Bronchial epithelial cell (primary cell): ENCODE measurements around the gene AKNAD1. TPM values are rescaled to one million over a fixed set of nuclear protein-coding genes. Genes with fewer than 3 reads are reported as not detected.

Experiments used
- DNase-seq: peaks from one replicate; pipeline ENCODE4 v3.0.0-alpha.2; 2010; ENCODE audit warnings: low read depth
- FAIRE-seq: peaks from 2 replicates; lab custom pipeline; 2011; peaks lifted over from hg19 to GRCh38; lab: Jason Lieb, UNC
- H3K27me3 ChIP-seq: 2 replicates; pipeline ENCODE4 v1.5.1; 2011; ENCODE audit warnings: low read length; ENCODE audit not compliant: control insufficient read depth, insufficient read depth
- H3K36me3 ChIP-seq: 2 replicates; pipeline ENCODE4 v1.5.1; 2011; ENCODE audit warnings: low read length; ENCODE audit not compliant: control insufficient read depth, insufficient read depth
- H3K4me3 ChIP-seq: 2 replicates; pipeline ENCODE4 v1.5.1; 2011; ENCODE audit warnings: mild to moderate bottlenecking, low read depth, low read length, control low read depth
- CTCF ChIP-seq: IDR thresholded peaks from 2 replicates; pipeline ENCODE4 v1.5.1; 2011; ENCODE audit warnings: mild to moderate bottlenecking, moderate library complexity, low read length, control low read depth, inconsistent platforms; ENCODE audit not compliant: insufficient read depth, severe bottlenecking
- total RNA-seq: library from RNA; depleted of rRNA; stranded (reverse); fragments of >200 nt; gene quantifications from 2 replicates; pipeline ENCODE4 v1.2.1, GENCODE V29; 2014

The AKNAD1 gene
- total RNA-seq, 1 donor from 2014 or later: not detected

- no peak for DNase-seq
- no peak for TF ChIP-seq CTCF
- no peaks in the 10 kb centered on the region for H3K27me3 ChIP-seq
- H3K4me3 ChIP-seq: no peak overlapping the region
- H3K36me3 ChIP-seq: no peaks in the 10 kb centered on the region
- no peak for FAIRE-seq
Observed at GRCh38 chr1:108851567-108851966, 5.3 kb downstream of the AKNAD1 start.

DNA sequence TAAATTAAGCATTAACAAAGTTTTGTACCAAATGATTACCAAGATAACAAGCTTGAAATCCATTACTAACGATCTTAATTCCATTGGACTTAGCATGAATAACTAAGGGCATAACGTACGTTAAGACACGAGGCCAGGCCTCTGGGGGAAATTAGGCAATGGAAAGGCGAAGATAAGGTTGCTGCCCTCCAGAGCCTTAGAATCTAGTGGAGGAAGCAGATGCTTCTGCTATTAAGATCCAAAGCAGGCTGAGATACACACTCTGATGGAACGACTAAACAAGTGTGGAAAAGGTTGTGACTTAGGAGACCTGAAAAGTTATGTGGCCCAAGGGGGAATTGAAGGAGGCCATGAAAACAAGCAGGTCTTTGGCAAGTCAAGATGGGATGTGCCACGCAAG is 6.0 kb downstream of the AKNAD1 start:
- Histone ChIP-seq H3K4me3 (no peak overlapping the region), H3K27me3 (no peaks in the 10 kb centered on the region), H3K36me3 (no peaks in the 10 kb centered on the region)
- DNase-seq (no peak), FAIRE-seq (no peak)
- TF ChIP-seq CTCF: no peak

DNA sequence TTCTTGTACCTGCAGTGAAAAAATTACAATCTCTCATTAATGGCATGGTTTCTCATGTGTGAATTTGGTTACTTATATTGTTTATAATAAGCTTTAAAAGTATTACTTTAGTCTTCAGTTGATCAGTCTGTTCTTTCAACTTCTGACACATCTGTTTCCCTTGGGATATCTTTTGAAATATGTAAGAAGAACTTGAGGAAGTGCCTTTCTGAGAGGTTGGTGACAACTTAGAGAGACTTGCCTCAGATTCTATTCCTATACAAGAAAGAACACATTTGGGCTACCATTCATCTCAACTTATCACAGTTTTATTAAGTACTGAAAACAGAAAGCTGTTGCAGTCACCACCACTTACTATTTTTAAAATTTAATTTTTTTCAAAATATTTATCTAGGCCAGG is 8.1 kb downstream of the AKNAD1 start:
- no peaks in the 10 kb centered on the region for H3K36me3 ChIP-seq
- H3K27me3 ChIP-seq: no peaks in the 10 kb centered on the region
- DNase-seq (no peak), FAIRE-seq (no peak)
- H3K4me3 ChIP-seq: no peak overlapping the region
- TF ChIP-seq CTCF: no peak

GRCh38 chr1:108847494-108847893 is 9.4 kb downstream of the AKNAD1 start:
- H3K36me3 ChIP-seq: no peaks in the 10 kb centered on the region
- H3K27me3 ChIP-seq: no peaks in the 10 kb centered on the region
- FAIRE-seq (no peak), DNase-seq (no peak)
- no peak for TF ChIP-seq CTCF
- no peak overlapping the region for H3K4me3 ChIP-seq

DNA sequence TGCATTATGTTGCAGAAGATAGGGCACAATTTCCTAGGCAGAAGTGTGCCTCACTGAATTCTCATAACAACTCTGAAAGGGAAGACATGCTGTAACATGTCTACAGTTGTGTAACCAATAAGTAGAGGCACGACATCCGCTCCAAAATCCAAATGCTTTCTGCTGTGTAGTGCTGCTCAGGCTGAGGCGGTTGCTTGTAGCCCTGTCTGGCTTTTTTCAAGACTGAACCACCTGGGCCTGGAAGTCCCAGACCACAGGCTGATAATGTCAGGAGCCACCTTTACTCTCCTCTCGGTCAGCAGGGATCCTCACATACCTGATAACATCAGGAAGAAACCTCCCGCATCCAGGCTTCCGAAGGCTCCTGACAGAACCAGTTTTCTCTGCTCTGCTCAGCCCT is 10.9 kb downstream of the AKNAD1 start:
- no peak for TF ChIP-seq CTCF
- Histone ChIP-seq H3K36me3 (no peaks in the 10 kb centered on the region), H3K27me3 (no peaks in the 10 kb centered on the region), H3K4me3 (no peak overlapping the region)
- DNase-seq: peak; percentile 92
- no peak for FAIRE-seq

DNA sequence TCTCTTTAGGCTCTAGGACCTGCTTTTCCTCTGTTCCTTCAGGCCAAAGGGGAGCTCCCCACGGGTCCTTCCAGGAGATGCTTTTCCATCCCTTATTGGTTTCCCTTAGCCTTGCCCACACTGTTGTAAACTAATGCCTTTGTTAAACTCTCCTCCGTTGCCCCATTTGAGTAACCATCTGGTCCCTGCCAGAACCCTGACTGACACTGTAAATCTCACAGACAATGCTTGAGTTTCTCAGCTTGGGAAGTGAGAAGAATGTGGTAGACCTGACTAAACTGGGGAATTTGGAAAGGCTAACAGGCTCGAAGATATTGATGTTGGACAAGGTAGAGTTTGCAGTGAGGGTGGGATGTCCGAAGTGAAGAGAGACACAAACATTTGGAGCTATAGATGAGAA is 11.4 kb downstream of the AKNAD1 start:
- no peak for TF ChIP-seq CTCF
- Histone ChIP-seq H3K4me3 (no peak overlapping the region), H3K36me3 (no peaks in the 10 kb centered on the region), H3K27me3 (no peaks in the 10 kb centered on the region)
- FAIRE-seq (no peak), DNase-seq (no peak)
